Measurements from ENCODE around the gene CAB39L. TPM values are rescaled to one million over a fixed set of nuclear protein-coding genes. Genes with fewer than 3 reads are reported as not detected.

CAB39L gene
- total and polyA plus RNA-seq, 2 of the 13 experiments (the other 11 are each of a cell fraction or from before 2014, with no cell fraction given) = 3.1 to 6.1 TPM

DNA sequence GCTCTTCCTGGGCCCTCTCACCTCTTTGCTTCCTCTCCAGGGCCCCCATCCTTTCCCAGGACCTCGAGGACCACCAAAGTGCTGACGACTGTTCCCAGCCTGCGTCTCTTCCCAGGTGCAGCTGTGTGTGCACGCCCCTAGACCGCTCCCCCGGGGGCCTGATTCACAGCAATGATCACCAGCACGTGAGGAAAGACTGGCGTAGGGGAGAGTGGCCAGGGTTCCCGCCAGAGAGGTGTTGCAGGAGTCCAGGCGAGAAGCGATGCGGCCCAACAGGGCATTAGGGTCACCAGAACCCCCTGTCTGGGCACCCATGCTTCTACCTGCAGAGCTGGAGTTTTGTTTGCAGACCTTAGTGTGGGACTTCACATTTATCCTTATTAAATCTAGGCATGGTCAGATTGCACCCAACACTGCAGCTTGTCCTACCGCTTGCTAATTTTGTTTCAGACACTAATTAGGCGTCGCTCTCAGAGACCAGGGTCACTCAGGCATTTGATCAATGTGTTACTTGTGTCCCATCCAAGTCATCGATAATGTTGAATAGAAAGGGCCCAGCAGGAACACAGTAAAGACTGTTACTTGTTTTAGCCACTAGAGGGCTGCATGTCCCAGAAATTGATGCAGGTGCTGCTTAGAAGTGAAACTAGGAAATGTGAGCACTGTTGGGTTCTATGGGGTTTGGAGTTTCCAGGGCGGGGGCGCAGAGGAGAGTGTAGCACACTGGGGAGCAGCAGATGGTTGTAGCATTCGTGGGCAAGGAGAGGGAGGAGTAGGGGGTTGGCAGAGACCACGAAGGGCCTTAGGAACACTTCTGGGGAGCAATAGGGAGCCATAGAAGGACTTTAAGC is 142.9 kb downstream of the CAB39L start (continued):
- TF ChIP-seq AFF4 (CRISPR knock-in tag; IDR thresholded peaks at IDR 0.05) = no peak
- TF ChIP-seq THRA (CRISPR knock-in tag; IDR thresholded peaks at IDR 0.05; ENCODE audit: borderline replicate concordance) = no peak
- peak; percentile 81 for TF ChIP-seq RAD21 (CRISPR knock-in tag; IDR thresholded peaks at IDR 0.05)
- 0 out of 2 replicates have a peak, but pooled peaks have one; percentile 24 for TF ChIP-seq MIER3 (CRISPR knock-in tag; IDR thresholded peaks at IDR 0.05; ENCODE audit: borderline replicate concordance)
- peak; percentile 60 for TF ChIP-seq ELF3 (CRISPR knock-in tag; IDR thresholded peaks at IDR 0.05)
- TF ChIP-seq, protein P1, sequence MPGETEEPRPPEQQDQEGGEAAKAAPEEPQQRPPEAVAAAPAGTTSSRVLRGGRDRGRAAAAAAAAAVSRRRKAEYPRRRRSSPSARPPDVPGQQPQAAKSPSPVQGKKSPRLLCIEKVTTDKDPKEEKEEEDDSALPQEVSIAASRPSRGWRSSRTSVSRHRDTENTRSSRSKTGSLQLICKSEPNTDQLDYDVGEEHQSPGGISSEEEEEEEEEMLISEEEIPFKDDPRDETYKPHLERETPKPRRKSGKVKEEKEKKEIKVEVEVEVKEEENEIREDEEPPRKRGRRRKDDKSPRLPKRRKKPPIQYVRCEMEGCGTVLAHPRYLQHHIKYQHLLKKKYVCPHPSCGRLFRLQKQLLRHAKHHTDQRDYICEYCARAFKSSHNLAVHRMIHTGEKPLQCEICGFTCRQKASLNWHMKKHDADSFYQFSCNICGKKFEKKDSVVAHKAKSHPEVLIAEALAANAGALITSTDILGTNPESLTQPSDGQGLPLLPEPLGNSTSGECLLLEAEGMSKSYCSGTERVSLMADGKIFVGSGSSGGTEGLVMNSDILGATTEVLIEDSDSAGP (CRISPR knock-in tag; IDR thresholded peaks at IDR 0.05; ENCODE audit: borderline replicate concordance) = peak; percentile 35; the same call in 1 of the 2 replicates
- TF ChIP-seq TARDBP (CRISPR knock-in tag; IDR thresholded peaks at IDR 0.05) = peak; percentile 50; the same call in 1 of the 2 replicates
- TF ChIP-seq PHF8 (CRISPR knock-in tag; IDR thresholded peaks at IDR 0.05) = 0 out of 2 replicates have a peak, but pooled peaks have one; percentile 39
- TF ChIP-seq REPIN1 (CRISPR knock-in tag; IDR thresholded peaks at IDR 0.05; ENCODE audit: borderline replicate concordance, low read depth) = peak; percentile 42; the same call in 1 of the 2 replicates
- TF ChIP-seq CBX1 (IDR thresholded peaks at IDR 0.05; ENCODE audit: low read depth) = no peak
- peak; percentile 50; the same call in 1 of the 2 replicates for TF ChIP-seq HDAC2 (CRISPR knock-in tag; IDR thresholded peaks at IDR 0.05)
- no peak for TF ChIP-seq TFDP2 (CRISPR knock-in tag; IDR thresholded peaks at IDR 0.05)
- no peak for TF ChIP-seq FLYWCH1 (CRISPR knock-in tag; IDR thresholded peaks at IDR 0.05)
- peak; percentile 30; the same call in 1 of the 2 replicates for TF ChIP-seq MED1 (CRISPR knock-in tag; IDR thresholded peaks at IDR 0.05)
- TF ChIP-seq ZBTB26 (CRISPR knock-in tag; IDR thresholded peaks at IDR 0.05; ENCODE audit: borderline replicate concordance) = no peak
- 0 out of 2 replicates have a peak, but pooled peaks have one; percentile 11 for TF ChIP-seq DRAP1 (CRISPR knock-in tag; IDR thresholded peaks at IDR 0.05)

All from HepG2 (cell line).